Vagina (tissue), 2 donors: Measurements from ENCODE around the gene TRMT2A. TPM values are rescaled to one million over a fixed set of nuclear protein-coding genes. Genes with fewer than 3 reads are reported as not detected.

Experiments
- DNase-seq, 2 donors: peaks; one replicate each; pipeline ENCODE4 v3.0.0-alpha.2; 2017; ENCODE audit errors: extremely low spot score in 2 of 2
- H3K27ac ChIP-seq: fragments of 200-600 bp; sonication (generic); one replicate; pipeline ENCODE4 v1.5.1; 2019
- H3K27me3 ChIP-seq: fragments of 200-600 bp; sonication (generic); one replicate; pipeline ENCODE4 v1.5.1; 2019
- H3K36me3 ChIP-seq, 2 donors: fragments of 200-600 bp; sonication (generic); one replicate each; pipeline ENCODE4 v1.5.1; 2017 to 2019
- H3K4me1 ChIP-seq: fragments of 200-600 bp; sonication (generic); one replicate; pipeline ENCODE4 v1.5.1; 2019
- H3K4me3 ChIP-seq, 2 donors: fragments of 200-600 bp; sonication (generic); 1 replicate in 1 of 2; 2 replicates in 1 of 2; pipeline ENCODE4 v1.5.1; 2016 to 2019
- H3K9me3 ChIP-seq: fragments of 200-600 bp; sonication (generic); one replicate; pipeline ENCODE4 v1.5.1; 2019
- POLR2A ChIP-seq, 2 donors: fragments of 450-650 bp; IDR thresholded peaks; one replicate each; pipeline ENCODE4 v1.6.1; 2017; ENCODE audit warnings: antibody characterized with exemption in 2 of 2, mild to moderate bottlenecking in 2 of 2, moderate library complexity in 2 of 2
- POLR2AphosphoS5 ChIP-seq, 2 donors: sonication (generic); formaldehyde crosslinking; IDR thresholded peaks; one replicate each; pipeline ENCODE4 v1.9.0; 2017; ENCODE audit warnings: antibody characterized with exemption in 2 of 2, mild to moderate bottlenecking in 2 of 2, low read depth in 1 of 2; ENCODE audit not compliant: insufficient read depth in 1 of 2
- intact Hi-C: fragments of 100-400 bp; cut with DNase I; formaldehyde crosslinking; loops from one replicate; pipeline ENCODE4 v1.15.1; 2023
- total RNA-seq: library from RNA; depleted of rRNA; stranded (reverse); fragments of >200 nt; gene quantifications from one replicate; pipeline ENCODE4 v1.2.3, GENCODE V29; 2016
- TF ChIP-seq, protein P1 (sequence below), 3 experiments: fragments of 450-650 bp in 2 of 3; fragments of 200-600 bp in 1 of 3; sonication (generic) in 1 of 3; IDR thresholded peaks; one replicate each; pipeline ENCODE4 v1.5.1; 2017 to 2019; ENCODE audit warnings: antibody characterized with exemption in 3 of 3, mild to moderate bottlenecking in 2 of 3, moderate library complexity in 2 of 3

Gene TRMT2A
- total RNA-seq, 1 donor from 2014 or later: 66.5 TPM

DNA sequence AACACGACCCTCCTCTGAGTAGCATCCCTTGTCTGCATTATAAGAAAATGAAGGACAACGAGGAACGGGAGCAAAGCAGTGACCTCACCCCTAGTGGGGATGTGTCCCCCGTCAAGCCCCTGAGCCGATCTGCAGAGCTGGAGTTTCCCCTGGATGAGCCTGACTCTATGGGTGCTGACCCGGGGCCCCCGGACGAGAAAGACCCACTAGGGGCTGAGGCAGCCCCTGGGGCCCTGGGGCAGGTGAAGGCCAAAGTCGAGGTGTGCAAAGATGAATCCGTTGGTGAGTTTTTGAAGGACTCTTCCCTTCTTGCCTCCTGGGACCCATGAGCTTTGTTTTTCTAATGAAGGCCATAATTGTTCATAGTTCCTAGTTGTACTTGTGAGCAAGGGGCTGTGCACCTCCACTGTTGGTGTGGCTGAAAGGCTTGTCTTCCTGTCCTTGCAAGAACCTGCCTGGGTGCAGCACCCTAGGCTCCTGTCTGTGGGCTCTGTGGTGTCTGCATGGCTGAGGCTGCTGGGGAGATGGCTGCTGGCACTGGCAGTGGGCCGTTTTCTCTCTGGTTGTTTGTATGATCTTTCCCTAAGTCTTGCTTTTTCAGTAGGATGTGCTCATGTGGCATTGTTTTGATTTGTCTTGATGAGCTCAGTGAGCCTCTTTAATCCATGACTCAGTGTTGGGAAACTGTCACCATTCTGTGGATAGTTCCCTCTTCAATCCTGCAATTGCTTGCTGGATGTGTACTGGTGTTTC lies 26.9 kb downstream of the TRMT2A start:
- peaks cover 2% of the 10 kb centered on the region for H3K4me1 ChIP-seq
- H3K36me3 ChIP-seq: peaks cover 0 to 95% of the 10 kb centered on the region in 2 donors
- no peak overlapping the region for H3K4me3 ChIP-seq
- intact Hi-C loops: no loop called here
- H3K27ac ChIP-seq: no peak overlapping the region
- no peaks in the 10 kb centered on the region for H3K27me3 ChIP-seq
- no peak for DNase-seq
- TF ChIP-seq POLR2A (IDR thresholded peaks at IDR 0.05) (no peak), POLR2AphosphoS5 (IDR thresholded peaks at IDR 0.05; ENCODE audit: insufficient read depth in 1 of 2, low read depth in 1 of 2) (no peak)
- TF ChIP-seq, protein P1, sequence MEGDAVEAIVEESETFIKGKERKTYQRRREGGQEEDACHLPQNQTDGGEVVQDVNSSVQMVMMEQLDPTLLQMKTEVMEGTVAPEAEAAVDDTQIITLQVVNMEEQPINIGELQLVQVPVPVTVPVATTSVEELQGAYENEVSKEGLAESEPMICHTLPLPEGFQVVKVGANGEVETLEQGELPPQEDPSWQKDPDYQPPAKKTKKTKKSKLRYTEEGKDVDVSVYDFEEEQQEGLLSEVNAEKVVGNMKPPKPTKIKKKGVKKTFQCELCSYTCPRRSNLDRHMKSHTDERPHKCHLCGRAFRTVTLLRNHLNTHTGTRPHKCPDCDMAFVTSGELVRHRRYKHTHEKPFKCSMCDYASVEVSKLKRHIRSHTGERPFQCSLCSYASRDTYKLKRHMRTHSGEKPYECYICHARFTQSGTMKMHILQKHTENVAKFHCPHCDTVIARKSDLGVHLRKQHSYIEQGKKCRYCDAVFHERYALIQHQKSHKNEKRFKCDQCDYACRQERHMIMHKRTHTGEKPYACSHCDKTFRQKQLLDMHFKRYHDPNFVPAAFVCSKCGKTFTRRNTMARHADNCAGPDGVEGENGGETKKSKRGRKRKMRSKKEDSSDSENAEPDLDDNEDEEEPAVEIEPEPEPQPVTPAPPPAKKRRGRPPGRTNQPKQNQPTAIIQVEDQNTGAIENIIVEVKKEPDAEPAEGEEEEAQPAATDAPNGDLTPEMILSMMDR (IDR thresholded peaks at IDR 0.05): no peak
- no peaks in the 10 kb centered on the region for H3K9me3 ChIP-seq

- no peak for DNase-seq
- intact Hi-C loops: no loop called here
- Histone ChIP-seq H3K36me3 (peaks cover 0 to 87% of the 10 kb centered on the region in 2 donors), H3K27ac (no peak overlapping the region), H3K9me3 (no peaks in the 10 kb centered on the region), H3K27me3 (no peaks in the 10 kb centered on the region), H3K4me1 (peaks cover 10% of the 10 kb centered on the region), H3K4me3 (no peak overlapping the region)
- TF ChIP-seq, protein P1 (IDR thresholded peaks at IDR 0.05): no peak
- TF ChIP-seq POLR2A (IDR thresholded peaks at IDR 0.05) (no peak), POLR2AphosphoS5 (IDR thresholded peaks at IDR 0.05; ENCODE audit: insufficient read depth in 1 of 2, low read depth in 1 of 2) (no peak)
Observed at GRCh38 chr22:20089226-20089976, 27.6 kb downstream of the TRMT2A start.

- H3K4me3 ChIP-seq: no peak overlapping the region
- no peaks in the 10 kb centered on the region for H3K9me3 ChIP-seq
- H3K27ac ChIP-seq: no peak overlapping the region
- H3K36me3 ChIP-seq: peaks cover 0 to 76% of the 10 kb centered on the region in 2 donors
- DNase-seq: no peak
- intact Hi-C loops: no loop called here
- peaks cover 21% of the 10 kb centered on the region for H3K4me1 ChIP-seq
- H3K27me3 ChIP-seq: no peaks in the 10 kb centered on the region
- TF ChIP-seq, protein P1 (IDR thresholded peaks at IDR 0.05): no peak
- TF ChIP-seq POLR2A (IDR thresholded peaks at IDR 0.05) (no peak), POLR2AphosphoS5 (IDR thresholded peaks at IDR 0.05; ENCODE audit: insufficient read depth in 1 of 2, low read depth in 1 of 2) (no peak)
Observed at GRCh38 chr22:20088263-20088648, 28.8 kb downstream of the TRMT2A start.

GRCh38 chr22:20087319-20088262 lies 29.4 kb downstream of the TRMT2A start:
- H3K4me1 ChIP-seq: peaks cover 28% of the 10 kb centered on the region
- H3K27me3 ChIP-seq: no peaks in the 10 kb centered on the region
- H3K4me3 ChIP-seq: no peak overlapping the region
- H3K27ac ChIP-seq: no peak overlapping the region
- no peaks in the 10 kb centered on the region for H3K9me3 ChIP-seq
- intact Hi-C loops: no loop called here
- no peak for DNase-seq
- peaks cover 0 to 69% of the 10 kb centered on the region in 2 donors for H3K36me3 ChIP-seq
- TF ChIP-seq, protein P1 (IDR thresholded peaks at IDR 0.05): no peak
- TF ChIP-seq POLR2A (IDR thresholded peaks at IDR 0.05) (no peak), POLR2AphosphoS5 (IDR thresholded peaks at IDR 0.05; ENCODE audit: insufficient read depth in 1 of 2, low read depth in 1 of 2) (no peak)
